ENCODE results near the gene CDC6. TPM values are rescaled to one million over a fixed set of nuclear protein-coding genes. Genes with fewer than 3 reads are reported as not detected.

CDC6 gene
- total RNA-seq, 4 donors from 2014 or later: 0.27 to 0.75 (median 0.66) TPM; not detected in 1

DNA sequence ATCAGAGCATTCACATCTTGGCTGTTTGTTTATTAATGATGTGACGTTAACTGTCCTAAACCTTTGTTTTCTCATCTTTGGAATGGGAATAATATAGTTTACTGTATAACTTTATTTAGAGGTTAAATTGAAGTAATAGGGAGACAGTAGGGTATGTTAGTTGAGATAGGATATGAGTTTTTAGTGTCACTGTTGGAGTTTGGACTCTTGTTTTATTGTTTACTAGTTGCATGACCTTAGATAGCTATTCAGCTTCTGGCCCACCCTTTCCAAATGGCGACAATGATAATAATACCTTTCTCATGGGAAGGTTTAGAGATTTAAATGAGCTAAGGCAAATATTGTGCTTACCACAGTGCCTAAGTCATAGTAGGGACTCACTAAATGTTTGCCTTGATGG is 28.2 kb upstream of the CDC6 start:
- intact Hi-C loops (cut with DNase I; ENCODE audit: low total_unique reads): no loop called here

GRCh38 chr17:40260528-40260927 is 27.2 kb upstream of the CDC6 start:
- H3K27ac ChIP-seq: no peak overlapping the region
- in situ Hi-C loops (cut with MboI; ENCODE audit: low sequenced_read_pairs in 4 of 4): no loop called here
- intact Hi-C loops (cut with DNase I; ENCODE audit: low total_unique reads): no loop called here
- H3K4me1 ChIP-seq: no peaks in the 10 kb centered on the region
- H3K9me3 ChIP-seq: no peaks in the 10 kb centered on the region
- H3K4me3 ChIP-seq: no peak overlapping the region
- peaks cover 0 to 83% of the 10 kb centered on the region in 2 donors for H3K36me3 ChIP-seq
- ATAC-seq (no peak), DNase-seq (no peak)
- H3K27me3 ChIP-seq: no peaks in the 10 kb centered on the region
- TF ChIP-seq, protein P1, sequence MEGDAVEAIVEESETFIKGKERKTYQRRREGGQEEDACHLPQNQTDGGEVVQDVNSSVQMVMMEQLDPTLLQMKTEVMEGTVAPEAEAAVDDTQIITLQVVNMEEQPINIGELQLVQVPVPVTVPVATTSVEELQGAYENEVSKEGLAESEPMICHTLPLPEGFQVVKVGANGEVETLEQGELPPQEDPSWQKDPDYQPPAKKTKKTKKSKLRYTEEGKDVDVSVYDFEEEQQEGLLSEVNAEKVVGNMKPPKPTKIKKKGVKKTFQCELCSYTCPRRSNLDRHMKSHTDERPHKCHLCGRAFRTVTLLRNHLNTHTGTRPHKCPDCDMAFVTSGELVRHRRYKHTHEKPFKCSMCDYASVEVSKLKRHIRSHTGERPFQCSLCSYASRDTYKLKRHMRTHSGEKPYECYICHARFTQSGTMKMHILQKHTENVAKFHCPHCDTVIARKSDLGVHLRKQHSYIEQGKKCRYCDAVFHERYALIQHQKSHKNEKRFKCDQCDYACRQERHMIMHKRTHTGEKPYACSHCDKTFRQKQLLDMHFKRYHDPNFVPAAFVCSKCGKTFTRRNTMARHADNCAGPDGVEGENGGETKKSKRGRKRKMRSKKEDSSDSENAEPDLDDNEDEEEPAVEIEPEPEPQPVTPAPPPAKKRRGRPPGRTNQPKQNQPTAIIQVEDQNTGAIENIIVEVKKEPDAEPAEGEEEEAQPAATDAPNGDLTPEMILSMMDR (IDR thresholded peaks at IDR 0.05 in 4 of 5, conservative IDR thresholded peaks at IDR 0.05 in 1 of 5): no peak
- no peak for TF ChIP-seq POLR2A (IDR thresholded peaks at IDR 0.05)

More for the DNA sequence above, 28.2 kb upstream of the CDC6 start:
- ATAC-seq (no peak), DNase-seq (no peak)
- no peak overlapping the region for H3K4me3 ChIP-seq
- TF ChIP-seq, protein P1 (IDR thresholded peaks at IDR 0.05 in 4 of 5, conservative IDR thresholded peaks at IDR 0.05 in 1 of 5): no peak
- no peak for TF ChIP-seq POLR2A (IDR thresholded peaks at IDR 0.05)
- peaks cover 0 to 72% of the 10 kb centered on the region in 2 donors for H3K36me3 ChIP-seq
- H3K27ac ChIP-seq: no peak overlapping the region
- H3K4me1 ChIP-seq: no peaks in the 10 kb centered on the region
- in situ Hi-C loops (cut with MboI; ENCODE audit: low sequenced_read_pairs in 4 of 4): no loop called here
- no peaks in the 10 kb centered on the region for H3K9me3 ChIP-seq
- no peaks in the 10 kb centered on the region for H3K27me3 ChIP-seq

DNA sequence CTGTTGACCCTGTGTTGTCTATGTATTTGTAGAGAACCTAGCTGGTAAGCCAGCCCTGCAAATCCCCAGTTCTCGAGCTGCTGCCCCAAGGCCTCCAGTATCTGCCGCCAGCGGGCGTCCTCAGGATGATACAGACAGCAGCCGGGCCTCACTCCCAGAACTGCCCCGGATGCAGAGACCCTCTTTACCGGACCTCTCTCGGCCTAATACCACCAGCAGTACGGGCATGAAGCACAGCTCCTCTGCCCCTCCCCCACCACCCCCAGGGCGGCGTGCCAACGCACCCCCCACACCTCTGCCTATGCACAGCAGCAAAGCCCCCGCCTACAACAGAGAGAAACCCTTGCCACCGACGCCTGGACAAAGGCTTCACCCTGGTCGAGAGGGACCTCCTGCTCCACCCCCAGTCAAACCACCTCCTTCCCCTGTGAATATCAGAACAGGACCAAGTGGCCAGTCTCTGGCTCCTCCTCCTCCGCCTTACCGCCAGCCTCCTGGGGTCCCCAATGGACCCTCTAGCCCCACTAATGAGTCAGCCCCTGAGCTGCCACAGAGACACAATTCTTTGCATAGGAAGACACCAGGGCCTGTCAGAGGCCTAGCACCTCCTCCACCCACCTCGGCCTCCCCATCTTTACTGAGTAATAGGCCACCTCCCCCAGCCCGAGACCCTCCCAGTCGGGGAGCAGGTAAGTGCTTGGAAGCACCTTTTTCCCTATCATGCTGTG is 23.1 kb upstream of the CDC6 start:
- intact Hi-C loops (cut with DNase I; ENCODE audit: low total_unique reads) (no loop called here), in situ Hi-C loops (cut with MboI; ENCODE audit: low sequenced_read_pairs in 4 of 4) (no loop called here)
- no peak for TF ChIP-seq POLR2A (IDR thresholded peaks at IDR 0.05)
- TF ChIP-seq, protein P1 (IDR thresholded peaks at IDR 0.05 in 4 of 5, conservative IDR thresholded peaks at IDR 0.05 in 1 of 5): no peak
- ATAC-seq (no peak), DNase-seq (no peak)
- H3K4me1 ChIP-seq: no peaks in the 10 kb centered on the region
- H3K36me3 ChIP-seq: peaks cover 0 to 71% of the 10 kb centered on the region in 2 donors
- no peak overlapping the region for H3K27ac ChIP-seq
- H3K4me3 ChIP-seq: no peak overlapping the region
- no peaks in the 10 kb centered on the region for H3K9me3 ChIP-seq
- H3K27me3 ChIP-seq: no peaks in the 10 kb centered on the region

DNA sequence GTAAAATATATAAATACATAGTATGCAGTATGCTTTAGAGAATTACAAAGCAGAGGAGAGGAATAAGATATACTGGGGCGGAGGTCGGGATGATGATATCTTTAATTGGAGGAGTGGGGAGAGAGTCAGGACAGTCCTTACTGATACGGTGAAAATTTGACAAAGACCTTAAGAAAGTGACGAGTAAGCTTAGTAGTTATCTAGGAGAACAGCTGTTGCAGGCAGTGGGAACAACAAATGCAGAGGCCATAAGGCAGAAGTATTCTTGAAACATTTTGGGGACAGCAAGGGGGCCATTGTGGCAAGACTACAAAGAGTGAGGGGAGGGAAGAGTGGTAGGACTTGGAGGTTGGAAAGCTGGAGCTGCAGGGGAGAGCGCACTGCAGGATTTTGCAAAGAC is 22.3 kb upstream of the CDC6 start:
- Histone ChIP-seq H3K27me3 (no peaks in the 10 kb centered on the region), H3K27ac (no peak overlapping the region), H3K4me1 (no peaks in the 10 kb centered on the region), H3K9me3 (no peaks in the 10 kb centered on the region), H3K36me3 (peaks cover 0 to 65% of the 10 kb centered on the region in 2 donors), H3K4me3 (no peak overlapping the region)
- in situ Hi-C loops (cut with MboI; ENCODE audit: low sequenced_read_pairs in 4 of 4): no loop called here
- TF ChIP-seq, protein P1 (IDR thresholded peaks at IDR 0.05 in 4 of 5, conservative IDR thresholded peaks at IDR 0.05 in 1 of 5): no peak
- no peak for TF ChIP-seq POLR2A (IDR thresholded peaks at IDR 0.05)
- no peak for DNase-seq
- intact Hi-C loops (cut with DNase I; ENCODE audit: low total_unique reads): no loop called here
- no peak for ATAC-seq

All from gastrocnemius medialis (tissue), 4 donors.